Stomach (tissue), 9 donors: ENCODE results near the gene MRM3. TPM values are rescaled to one million over a fixed set of nuclear protein-coding genes. Genes with fewer than 3 reads are reported as not detected.

ENCODE experiments used
- DNase-seq, 2 donors: peaks; one replicate each; pipeline versions ENCODE4 v3.0.0 to v3.0.0-alpha.2; 2013 to 2019
- H3K27ac ChIP-seq, 5 donors: fragments of 200-600 bp in 4 of 5; sonication (generic) in 4 of 5; one replicate each; pipeline ENCODE4 v1.5.1; 2013 to 2019; ENCODE audit warnings: mild to moderate bottlenecking in 1 of 5, moderate library complexity in 1 of 5
- H3K27me3 ChIP-seq, 3 donors: fragments of 200-600 bp; sonication (generic); one replicate each; pipeline ENCODE4 v1.5.1; 2017 to 2019; ENCODE audit warnings: mixed run types in 1 of 3
- H3K36me3 ChIP-seq, 4 donors: fragments of 200-600 bp; sonication (generic); 1 replicate in 3 of 4; 2 replicates in 1 of 4; pipeline ENCODE4 v1.5.1; 2016 to 2019
- H3K4me1 ChIP-seq, 4 donors: fragments of 200-600 bp; sonication (generic); one replicate each; pipeline ENCODE4 v1.5.1; 2016 to 2019
- H3K4me3 ChIP-seq, 4 donors: fragments of 200-600 bp; sonication (generic) in 3 of 4; one replicate each; pipeline ENCODE4 v1.5.1; 2016 to 2019; ENCODE audit warnings: mild to moderate bottlenecking in 1 of 4
- H3K9me3 ChIP-seq, 4 donors: fragments of 200-600 bp; sonication (generic); one replicate each; pipeline ENCODE4 v1.5.1; 2016 to 2019
- CTCF ChIP-seq, 7 experiments: fragments of 450-650 bp in 4 of 7; fragments of 200-600 bp in 3 of 7; sonication (generic) in 3 of 7; IDR thresholded peaks; one replicate each; pipeline ENCODE4 v1.5.1; 2016 to 2019; ENCODE audit warnings: antibody characterized with exemption in 7 of 7, control low read depth in 2 of 7, mild to moderate bottlenecking in 1 of 7
- EP300 ChIP-seq: sonication (generic); formaldehyde crosslinking; IDR thresholded peaks from one replicate; pipeline ENCODE4 v1.6.1; 2017; ENCODE audit warnings: antibody characterized with exemption
- POLR2A ChIP-seq, 4 donors: fragments of 450-650 bp; IDR thresholded peaks; one replicate each; pipeline ENCODE4 v1.6.1; 2016; ENCODE audit warnings: antibody characterized with exemption in 4 of 4, control low read depth in 2 of 4, mild to moderate bottlenecking in 1 of 4, moderate library complexity in 1 of 4
- POLR2AphosphoS5 ChIP-seq, 3 donors: sonication (generic); formaldehyde crosslinking; IDR thresholded peaks; one replicate each; pipeline ENCODE4 v1.6.1; 2016; ENCODE audit warnings: antibody characterized with exemption in 3 of 3
- WGBS, 5 donors: extraction: QIAGEN DNeasy Blood & Tissue Kit in 3 of 5; methylation state at CpG; one replicate each; pipeline versions ENCODE4 v1.1.5 to v1.1.7; 2013 to 2018; 5-methylcytosine and 5-hydroxymethylcytosine counted together
- intact Hi-C: fragments of 100-400 bp; cut with DNase I; formaldehyde crosslinking; loops from one replicate; pipeline ENCODE4 v1.15.1; 2023; ENCODE audit warnings: low total_unique reads
- polyA plus RNA-seq, 3 donors: library from polyadenylated mRNA; stranded (reverse); fragments of 200-250 nt; gene quantifications; one replicate each; pipeline ENCODE4 v1.2.3, GENCODE V29; 2013
- total RNA-seq, 5 donors: library from RNA; depleted of rRNA; stranded (reverse); fragments of >200 nt; gene quantifications; one replicate each; pipeline versions ENCODE4 v1.1.0 to v1.2.3, GENCODE V29; 2014 to 2016
- donor health status: healthy with polysubstance abuse.
- donor health status: Bipolar disorder and iron deficiency.
- donor health status: healthy.

MRM3 gene
- total and polyA plus RNA-seq, 8 donors, result 11.2 to 69.2 (median 17.0) TPM

GRCh38 chr17:806781-807522 lies 24.8 kb downstream of the MRM3 start:
- WGBS, 5 donors, result 85 to 92% (median 88%) methylated on average over 16 to 33 of the region's 33 CpGs
- intact Hi-C loops, result no loop called here
- Histone ChIP-seq H3K27ac (no peak overlapping the region), H3K36me3 (peaks cover 0 to 49% (median 32%) of the 10 kb centered on the region in 4 donors), H3K4me1 (peaks cover 0 to 3% (median 0%) of the 10 kb centered on the region in 4 donors), H3K27me3 (no peaks in the 10 kb centered on the region), H3K4me3 (no peak overlapping the region), H3K9me3 (no peaks in the 10 kb centered on the region)
- TF ChIP-seq EP300 (no peak), POLR2A (IDR thresholded peaks at IDR 0.05) (no peak), POLR2AphosphoS5 (IDR thresholded peaks at IDR 0.05) (no peak), CTCF (IDR thresholded peaks at IDR 0.05) (no peak)
- DNase-seq, result no peak

GRCh38 chr17:807523-808294 lies 25.6 kb downstream of the MRM3 start:
- TF ChIP-seq POLR2AphosphoS5 (IDR thresholded peaks at IDR 0.05) (no peak), CTCF (IDR thresholded peaks at IDR 0.05) (no peak), EP300 (no peak), POLR2A (IDR thresholded peaks at IDR 0.05) (no peak)
- peaks cover 0 to 52% (median 31%) of the 10 kb centered on the region in 4 donors for H3K36me3 ChIP-seq
- WGBS, 5 donors, result 83 to 92% (median 87%) methylated on average over 8 to 28 of the region's 28 CpGs
- H3K27me3 ChIP-seq, result no peaks in the 10 kb centered on the region
- no peak overlapping the region for H3K4me3 ChIP-seq
- DNase-seq, result no peak
- no peaks in the 10 kb centered on the region for H3K9me3 ChIP-seq
- no peak overlapping the region for H3K27ac ChIP-seq
- peaks cover 0 to 3% (median 0%) of the 10 kb centered on the region in 4 donors for H3K4me1 ChIP-seq
- intact Hi-C loops, result no loop called here

GRCh38 chr17:811051-811784 lies 29.1 kb downstream of the MRM3 start:
- intact Hi-C loops, result no loop called here
- no peak for TF ChIP-seq EP300
- TF ChIP-seq POLR2A (IDR thresholded peaks at IDR 0.05), result no peak
- TF ChIP-seq CTCF (IDR thresholded peaks at IDR 0.05), result no peak
- no peak for TF ChIP-seq POLR2AphosphoS5 (IDR thresholded peaks at IDR 0.05)
- Histone ChIP-seq H3K9me3 (no peaks in the 10 kb centered on the region), H3K4me3 (no peak overlapping the region), H3K27me3 (no peaks in the 10 kb centered on the region), H3K27ac (no peak overlapping the region), H3K4me1 (peaks cover 0 to 8% (median 0%) of the 10 kb centered on the region in 4 donors), H3K36me3 (peaks cover 3 to 58% (median 39%) of the 10 kb centered on the region in 4 donors)
- 74 to 89% (median 85%) methylated on average over 20 to 29 of the region's 29 CpGs for WGBS, 5 donors
- DNase-seq, result no peak

GRCh38 chr17:812638-813204 lies 30.6 kb downstream of the MRM3 start:
- Histone ChIP-seq H3K4me3 (no peak overlapping the region), H3K9me3 (no peaks in the 10 kb centered on the region), H3K27me3 (no peaks in the 10 kb centered on the region), H3K4me1 (peaks cover 0 to 8% (median 0%) of the 10 kb centered on the region in 4 donors), H3K27ac (no peak overlapping the region), H3K36me3 (peaks cover 3 to 67% (median 42%) of the 10 kb centered on the region in 4 donors)
- WGBS, 5 donors, result 88 to 96% (median 92%) methylated on average over 14 of the region's 14 CpGs
- no peak for DNase-seq
- no peak for TF ChIP-seq POLR2AphosphoS5 (IDR thresholded peaks at IDR 0.05)
- TF ChIP-seq CTCF (IDR thresholded peaks at IDR 0.05), result no peak
- TF ChIP-seq EP300, result no peak
- TF ChIP-seq POLR2A (IDR thresholded peaks at IDR 0.05), result no peak
- intact Hi-C loops, result no loop called here
